Gastrocnemius medialis (tissue), 4 donors: ENCODE measurements around the gene ADGRE3. TPM values are rescaled to one million over a fixed set of nuclear protein-coding genes. Genes with fewer than 3 reads are reported as not detected.
"Not testable (repeated sequence)": the region's sequence is repeated elsewhere in the genome, so short reads cannot be mapped to it uniquely, and the experiment has no call there.

ENCODE experiments used
- ATAC-seq, 2 donors: fragments of 150-250 bp; one replicate each; pipeline ENCODE4 v1.9.1; 2016
- DNase-seq, 2 donors: peaks; one replicate each; pipeline ENCODE4 v3.0.0-alpha.2; 2019
- H3K27ac ChIP-seq, 4 donors: fragments of 200-600 bp; sonication (generic); 1 replicate in 1 of 4; 2 replicates in 3 of 4; pipeline ENCODE4 v1.5.1; 2016 to 2018; ENCODE audit warnings: mild to moderate bottlenecking in 2 of 4, moderate library complexity in 1 of 4
- H3K27me3 ChIP-seq, 3 donors: fragments of 200-600 bp; sonication (generic) in 2 of 3; 1 replicate in 1 of 3; 2 replicates in 2 of 3; pipeline versions ENCODE4 v1.5.1 to v1.6.0; 2016 to 2019; ENCODE audit warnings: mild to moderate bottlenecking in 1 of 3, moderate library complexity in 1 of 3
- H3K36me3 ChIP-seq, 2 donors: fragments of 200-600 bp; sonication (generic) in 1 of 2; one replicate each; pipeline ENCODE4 v1.5.1; 2017 to 2018
- H3K4me1 ChIP-seq, 2 donors: fragments of 200-600 bp; sonication (generic) in 1 of 2; one replicate each; pipeline ENCODE4 v1.5.1; 2016 to 2017; ENCODE audit warnings: mild to moderate bottlenecking in 2 of 2
- H3K4me3 ChIP-seq, 4 donors: fragments of 200-600 bp; sonication (generic) in 3 of 4; 1 replicate in 1 of 4; 2 replicates in 3 of 4; pipeline ENCODE4 v1.5.1; 2016 to 2019; ENCODE audit warnings: mild to moderate bottlenecking in 2 of 4
- H3K9me3 ChIP-seq, 3 donors: fragments of 200-600 bp; sonication (generic) in 2 of 3; 1 replicate in 1 of 3; 2 replicates in 2 of 3; pipeline ENCODE4 v1.5.1; 2016 to 2019
- CTCF ChIP-seq, 5 experiments: fragments of 450-650 bp in 3 of 5; fragments of 200-600 bp in 2 of 5; sonication (generic) in 2 of 5; IDR thresholded peaks in 4 of 5; conservative IDR thresholded peaks in 1 of 5; 1 replicate in 4 of 5; 2 replicates in 1 of 5; pipeline ENCODE4 v1.5.1; 2016 to 2019; ENCODE audit warnings: antibody characterized with exemption in 5 of 5, mild to moderate bottlenecking in 3 of 5, moderate library complexity in 3 of 5
- POLR2A ChIP-seq, 2 donors: fragments of 450-650 bp; IDR thresholded peaks; one replicate each; pipeline ENCODE4 v1.6.1; 2017; ENCODE audit warnings: antibody characterized with exemption in 2 of 2, mild to moderate bottlenecking in 2 of 2, moderate library complexity in 2 of 2
- in situ Hi-C, 4 donors: fragments of 200-750 bp; cut with MboI; loops; one replicate each; pipeline versions ENCODE4 v1.15.0 to v1.8.0; 2017; ENCODE audit warnings: low sequenced_read_pairs in 4 of 4
- intact Hi-C: fragments of 100-400 bp; cut with DNase I; formaldehyde crosslinking; loops from one replicate; pipeline ENCODE4 v1.15.1; 2023; ENCODE audit warnings: low total_unique reads
- total RNA-seq, 4 donors: library from RNA; depleted of rRNA; stranded (reverse); fragments of >200 nt; gene quantifications; one replicate each; pipeline versions ENCODE4 v1.1.0 to v1.2.3, GENCODE V29; 2016

ADGRE3 gene
- total RNA-seq, 4 donors from 2014 or later = not detected

DNA sequence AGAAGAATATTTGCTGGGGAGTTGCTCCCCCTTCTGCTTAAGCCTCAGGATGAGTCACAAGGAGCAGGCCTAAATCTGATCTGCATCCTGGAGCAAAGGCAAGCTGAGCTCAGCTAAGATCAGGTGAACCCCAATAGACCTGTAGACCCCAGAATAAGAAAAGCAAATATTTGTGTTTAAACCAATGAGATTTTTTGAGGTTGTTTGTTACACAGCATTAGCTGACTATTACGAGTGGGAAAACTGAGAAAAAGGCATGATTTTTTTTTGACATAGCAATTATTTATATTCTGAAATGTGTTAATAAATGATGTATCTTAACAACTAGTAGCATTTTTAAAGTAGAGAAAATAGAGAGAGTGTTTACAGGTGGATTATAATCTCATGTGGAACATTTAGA, 45.1 kb downstream of the ADGRE3 start:
- no peak for DNase-seq

GRCh38 chr19:14624491-14624890, 50.2 kb downstream of the ADGRE3 start:
- ATAC-seq, H3K4me1 ChIP-seq, intact Hi-C loops, DNase-seq, in situ Hi-C loops, H3K27ac ChIP-seq, H3K27me3 ChIP-seq, H3K36me3 ChIP-seq, H3K9me3 ChIP-seq, H3K4me3 ChIP-seq: not testable (repeated sequence)

More for the DNA sequence above, 45.1 kb downstream of the ADGRE3 start:
- H3K4me3 ChIP-seq = no peak overlapping the region
- H3K4me1 ChIP-seq = no peaks in the 10 kb centered on the region
- in situ Hi-C loops (no loop called here), intact Hi-C loops (no loop called here)
- no peak for ATAC-seq
- H3K27ac ChIP-seq = no peak overlapping the region
- H3K27me3 ChIP-seq = no peaks in the 10 kb centered on the region
- H3K9me3 ChIP-seq = no peaks in the 10 kb centered on the region
- H3K36me3 ChIP-seq = no peaks in the 10 kb centered on the region
- TF ChIP-seq CTCF (IDR thresholded peaks at IDR 0.05 in 4 of 5, conservative IDR thresholded peaks at IDR 0.05 in 1 of 5) = no peak
- no peak for TF ChIP-seq POLR2A (IDR thresholded peaks at IDR 0.05)

- intact Hi-C loops = no loop called here
- no peak overlapping the region for H3K27ac ChIP-seq
- H3K36me3 ChIP-seq = no peaks in the 10 kb centered on the region
- DNase-seq = no peak
- in situ Hi-C loops = no loop called here
- no peaks in the 10 kb centered on the region for H3K9me3 ChIP-seq
- no peaks in the 10 kb centered on the region for H3K27me3 ChIP-seq
- no peak for ATAC-seq
- H3K4me3 ChIP-seq = no peak overlapping the region
- TF ChIP-seq POLR2A (IDR thresholded peaks at IDR 0.05) (no peak), CTCF (IDR thresholded peaks at IDR 0.05 in 4 of 5, conservative IDR thresholded peaks at IDR 0.05 in 1 of 5) (no peak)
- H3K4me1 ChIP-seq = no peaks in the 10 kb centered on the region
Measured at GRCh38 chr19:14619404-14619803, 55.2 kb downstream of the ADGRE3 start.

DNA sequence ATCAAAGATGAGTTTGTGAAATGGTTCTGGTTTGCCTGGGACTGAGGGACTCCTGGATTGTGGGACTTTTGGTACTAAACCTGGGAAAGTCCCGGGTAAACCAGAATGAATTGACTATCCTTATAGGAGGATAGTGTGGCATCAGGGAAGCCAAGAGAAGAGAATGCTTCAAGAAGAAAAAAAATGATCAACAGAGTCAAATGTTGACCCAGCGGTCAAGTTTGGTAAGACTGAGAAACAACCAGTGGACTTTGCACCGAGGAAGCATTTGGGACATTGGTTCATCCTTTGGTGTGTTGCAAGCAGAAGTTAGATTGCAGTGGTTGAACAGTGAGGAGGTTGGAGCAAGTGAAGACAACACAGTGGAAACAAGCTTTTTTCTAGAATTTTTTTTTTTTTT, 58.2 kb downstream of the ADGRE3 start:
- no peak for DNase-seq
- TF ChIP-seq POLR2A (IDR thresholded peaks at IDR 0.05) = no peak

GRCh38 chr19:14615623-14616022, 59.0 kb downstream of the ADGRE3 start:
- Histone ChIP-seq H3K36me3 (no peaks in the 10 kb centered on the region), H3K4me1 (no peaks in the 10 kb centered on the region), H3K4me3 (no peak overlapping the region), H3K27me3 (no peaks in the 10 kb centered on the region), H3K27ac (no peak overlapping the region), H3K9me3 (no peaks in the 10 kb centered on the region)
- in situ Hi-C loops = no loop called here
- ATAC-seq (no peak), DNase-seq (no peak)
- no peak for TF ChIP-seq POLR2A (IDR thresholded peaks at IDR 0.05)
- no peak for TF ChIP-seq CTCF (IDR thresholded peaks at IDR 0.05 in 4 of 5, conservative IDR thresholded peaks at IDR 0.05 in 1 of 5)
- intact Hi-C loops = no loop called here

More for the DNA sequence above, 58.2 kb downstream of the ADGRE3 start:
- no peak for ATAC-seq
- Histone ChIP-seq H3K4me3 (no peak overlapping the region), H3K27me3 (no peaks in the 10 kb centered on the region), H3K4me1 (no peaks in the 10 kb centered on the region), H3K36me3 (no peaks in the 10 kb centered on the region), H3K27ac (no peak overlapping the region), H3K9me3 (no peaks in the 10 kb centered on the region)
- intact Hi-C loops (no loop called here), in situ Hi-C loops (no loop called here)

DNA sequence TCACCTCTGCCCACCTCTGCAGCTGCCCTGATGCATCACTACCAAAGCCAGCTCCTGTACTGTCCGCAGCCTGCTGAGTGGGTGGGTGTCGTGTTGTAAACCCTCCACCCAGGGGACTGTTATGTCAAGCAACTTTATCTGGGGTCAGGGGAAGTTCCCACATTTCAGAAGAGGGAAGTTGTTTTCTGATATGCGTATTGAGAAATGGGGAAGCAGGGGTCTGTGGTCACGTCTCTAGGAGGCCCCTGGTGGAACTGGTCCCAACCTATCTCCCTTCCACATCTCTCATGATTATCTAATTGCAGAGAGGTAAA, 60.6 kb downstream of the ADGRE3 start:
- intact Hi-C loops = no loop called here
- no peak for DNase-seq
- ATAC-seq = no peak
- no peaks in the 10 kb centered on the region for H3K27me3 ChIP-seq
- no peak overlapping the region for H3K4me3 ChIP-seq
- no peaks in the 10 kb centered on the region for H3K4me1 ChIP-seq
- H3K9me3 ChIP-seq = no peaks in the 10 kb centered on the region
- in situ Hi-C loops = no loop called here
- H3K27ac ChIP-seq = no peak overlapping the region
- TF ChIP-seq POLR2A (IDR thresholded peaks at IDR 0.05) (no peak), CTCF (IDR thresholded peaks at IDR 0.05 in 4 of 5, conservative IDR thresholded peaks at IDR 0.05 in 1 of 5) (no peak)
- H3K36me3 ChIP-seq = no peaks in the 10 kb centered on the region

GRCh38 chr19:14613399-14614098, 61.1 kb downstream of the ADGRE3 start:
- H3K27me3 ChIP-seq, H3K36me3 ChIP-seq, DNase-seq, H3K27ac ChIP-seq, intact Hi-C loops, H3K4me1 ChIP-seq, H3K4me3 ChIP-seq, H3K9me3 ChIP-seq, in situ Hi-C loops, ATAC-seq: not testable (repeated sequence)
